GM12878 (cell line): ENCODE data around the gene ZFTA. TPM values are rescaled to one million over a fixed set of nuclear protein-coding genes. Genes with fewer than 3 reads are reported as not detected.
A peak's percentile ranks its signal among the peaks of the same experiment; 100 is the strongest.

ENCODE experiments used
- ATAC-seq: fragments of 200-7000 bp; cut with Tn5 transposase; 3 replicates; pipeline ENCODE4 v1.9.1; 2020; ENCODE audit warnings: mild to moderate bottlenecking, moderate library complexity
- BruUV-seq: library from RNA; stranded (reverse); fragments of 400-500 nt; replicated peaks from 2 replicates; lab custom pipeline; 2021; lab: Mats Ljungman, UMichigan
- CTCF ChIA-PET: fragments of 300-600 bp; sonication (Branson Sonifier 250); formaldehyde crosslinking; extraction: SDS; loops from one replicate; lab custom pipeline; 2021; ENCODE audit warnings: inconsistent platforms; lab: Yijun Ruan, JAX
- POLR2A ChIA-PET: fragments of 350-600 bp; formaldehyde crosslinking; extraction: SDS; loops from one replicate; lab custom pipeline; 2021; ENCODE audit warnings: inconsistent platforms; lab: Charles Lee
- RAD21 ChIA-PET: fragments of 300-600 bp; sonication (Branson Sonifier 250); formaldehyde crosslinking; loops from one replicate; lab custom pipeline; 2023; ENCODE audit warnings: antibody characterized with exemption; ENCODE audit not compliant: unreplicated experiment; lab: Charles Lee
- SMC1A ChIA-PET: fragments of 300-600 bp; sonication (Branson Sonifier 250); formaldehyde crosslinking; loops from one replicate; lab custom pipeline; 2023; ENCODE audit not compliant: unreplicated experiment, uncharacterized antibody; lab: Charles Lee
- DNase-seq: peaks from one replicate; pipeline ENCODE4 v3.0.0-alpha.2; 2011; ENCODE audit warnings: low read depth, low spot score
- FAIRE-seq: peaks from 3 replicates; lab custom pipeline; 2011; peaks lifted over from hg19 to GRCh38; lab: Jason Lieb, UNC
- H2AFZ ChIP-seq: 2 replicates; pipeline ENCODE4 v1.6.0; 2011; ENCODE audit warnings: low read depth, low read length, control low read depth; ENCODE audit not compliant: control insufficient read depth
- H3K27ac ChIP-seq: 2 replicates; pipeline ENCODE4 v1.5.1; 2011; ENCODE audit warnings: control low read depth; ENCODE audit not compliant: control insufficient read depth, insufficient read depth
- H3K27me3 ChIP-seq, 2 experiments: replicated peaks in 1 of 2; 2 replicates each; pipeline versions ENCODE4 v1.6.0 to v1.6.1; 2011; ENCODE audit warnings: low read length in 1 of 2; ENCODE audit not compliant: control insufficient read depth in 2 of 2, insufficient read depth in 2 of 2
- H3K36me3 ChIP-seq, 2 experiments: 2 replicates each; pipeline ENCODE4 v1.5.1; 2011; ENCODE audit warnings: low read length in 1 of 2; ENCODE audit not compliant: control insufficient read depth in 2 of 2, insufficient read depth in 2 of 2
- H3K4me1 ChIP-seq: 2 replicates; pipeline ENCODE4 v1.6.1; 2011; ENCODE audit warnings: mild to moderate bottlenecking, low read length, moderate library complexity, mixed read lengths; ENCODE audit not compliant: control insufficient read depth, insufficient read depth
- H3K4me2 ChIP-seq: 2 replicates; pipeline ENCODE4 v1.6.0; 2011; ENCODE audit warnings: control low read depth; ENCODE audit not compliant: control insufficient read depth, insufficient read depth
- H3K4me3 ChIP-seq: fragments of 200-600 bp; sonication (generic); 2 replicates; pipeline ENCODE4 v1.5.1; 2016
- H3K79me2 ChIP-seq: 2 replicates; pipeline ENCODE4 v1.6.0; 2011; ENCODE audit warnings: low read length; ENCODE audit not compliant: control insufficient read depth, insufficient read depth
- H3K9ac ChIP-seq: 2 replicates; pipeline ENCODE4 v1.8.0; 2011; ENCODE audit warnings: low read length, control low read depth, mixed read lengths; ENCODE audit not compliant: control insufficient read depth, insufficient read depth
- H3K9me3 ChIP-seq: replicated peaks from 3 replicates; pipeline ENCODE4 v1.5.1; 2011; ENCODE audit warnings: mild to moderate bottlenecking, low read length; ENCODE audit not compliant: control insufficient read depth, insufficient read depth
- H4K20me1 ChIP-seq: 2 replicates; pipeline ENCODE4 v1.6.0; 2011; ENCODE audit not compliant: control insufficient read depth, insufficient read depth
- IRF3 ChIP-seq: fragments of 450-650 bp; IDR thresholded peaks from 2 replicates; pipeline ENCODE4 v1.6.1; 2014; ENCODE audit warnings: mild to moderate bottlenecking
- LARP7 ChIP-seq: fragments of 450-650 bp; IDR thresholded peaks from 2 replicates; pipeline ENCODE4 v1.6.1; 2017; ENCODE audit warnings: mild to moderate bottlenecking
- POLR2A ChIP-seq: IDR thresholded peaks from 2 replicates; pipeline ENCODE4 v1.6.1; 2011; ENCODE audit warnings: low read depth, mild to moderate bottlenecking, low read length
- TCF3 ChIP-seq: IDR thresholded peaks from 2 replicates; pipeline ENCODE4 v1.6.1; 2012; ENCODE audit warnings: low read depth, mild to moderate bottlenecking, low read length, borderline replicate concordance; ENCODE audit not compliant: insufficient read depth
- WGBS: methylation state at CpG from one replicate; pipeline ENCODE4 v1.1.6; 2016; ENCODE audit warnings: low lambda C conversion rate; ENCODE audit not compliant: insufficient replicate concordance, insufficient coverage; ENCODE audit errors: missing lambda C conversion rate; 5-methylcytosine and 5-hydroxymethylcytosine counted together
- in situ Hi-C: fragments of 300-500 bp; cut with MboI; formaldehyde crosslinking; loops from 9 replicates; pipeline ENCODE4 v1.14.3; 2018; ENCODE audit warnings: mixed read lengths
- intact Hi-C: fragments of 100-400 bp; cut with micrococcal nuclease; formaldehyde crosslinking; loops from one replicate; pipeline ENCODE4 v1.14.2; 2022; ENCODE audit not compliant: unreplicated experiment
- polyA plus RNA-seq, 11 experiments: library from polyadenylated mRNA; depleted of rRNA in 4 of 11; unstranded in 6 of 11; stranded (reverse) in 5 of 11; fragments of >200 nt; fragmentation: Nextera tagmentation in 4 of 11; fragmentation: Illumina TruSeq in 1 of 11; extraction: Ambion mirVana in 4 of 11; extraction: Trizol in 1 of 11; gene quantifications; 1 replicate in 1 of 11; 2 replicates in 10 of 11; pipeline versions ENCODE4 v1.2.1 to v1.2.3, GENCODE V29; 2011 to 2016; ENCODE audit warnings: inconsistent platforms in 2 of 11, missing spikeins in 2 of 11, low read depth in 1 of 11
- total RNA-seq, 4 experiments: library from RNA; depleted of rRNA in 3 of 4; stranded (reverse); fragments of >200 nt in 3 of 4; fragmentation: Illumina TruSeq in 1 of 4; extraction: Trizol in 1 of 4; gene quantifications; 2 replicates each; pipeline versions ENCODE4 v1.2.1 to v1.2.3, GENCODE V29; 2013 to 2021

Gene ZFTA
- total and polyA plus RNA-seq, 10 of the 15 experiments (the other 5 are each of a cell fraction or from before 2014, with no cell fraction given) = 0.39 to 7.9 (median 2.2) TPM

- Histone ChIP-seq H3K9ac (no peak overlapping the region), H3K4me2 (no peak overlapping the region), H3K27me3 (no peaks in the 10 kb centered on the region), H3K27ac (no peak overlapping the region), H3K4me1 (peaks cover 3% of the 10 kb centered on the region; the same call in 1 of the 2 replicates), H3K4me3 (no peak overlapping the region), H4K20me1 (peaks cover 5% of the 10 kb centered on the region; the same call in 1 of the 2 replicates)
- no peak for DNase-seq
- in situ Hi-C loops (no loop called here), intact Hi-C loops (no loop called here)
- ChIA-PET SMC1A (no interaction called here), POLR2A (no interaction called here), CTCF (no interaction called here)
- TF ChIP-seq POLR2A (0 out of 2 replicates have a peak, but pooled peaks have one; percentile 24), IRF3 (no peak), LARP7 (no peak), TCF3 (no peak)
- TF ChIP-seq, all 136 proteins: peak for 1
- Histone ChIP-seq H3K79me2 (no peaks in the 10 kb centered on the region; the same call in 1 of the 2 replicates), H3K9me3 (no peaks in the 10 kb centered on the region), H3K36me3 (peaks cover 0 to 3% of the 10 kb centered on the region in 2 experiments; a peak in 2 of 4 replicates), H2AFZ (no peak overlapping the region)
- RAD21 ChIA-PET = no interaction called here
- 96% methylated on average over 26 of the region's 82 CpGs for WGBS
- BruUV-seq = no TSS peak
- FAIRE-seq (no peak), ATAC-seq (no peak)
These were observed 4.9 kb downstream of the ZFTA start for GRCh38 chr11:63763496-63764339.
